ENCODE results near the gene UBE2G1. TPM values are rescaled to one million over a fixed set of nuclear protein-coding genes. Genes with fewer than 3 reads are reported as not detected.

The UBE2G1 gene
- polyA plus RNA-seq, 1 donor from 2014 or later = 65.8 TPM

DNA sequence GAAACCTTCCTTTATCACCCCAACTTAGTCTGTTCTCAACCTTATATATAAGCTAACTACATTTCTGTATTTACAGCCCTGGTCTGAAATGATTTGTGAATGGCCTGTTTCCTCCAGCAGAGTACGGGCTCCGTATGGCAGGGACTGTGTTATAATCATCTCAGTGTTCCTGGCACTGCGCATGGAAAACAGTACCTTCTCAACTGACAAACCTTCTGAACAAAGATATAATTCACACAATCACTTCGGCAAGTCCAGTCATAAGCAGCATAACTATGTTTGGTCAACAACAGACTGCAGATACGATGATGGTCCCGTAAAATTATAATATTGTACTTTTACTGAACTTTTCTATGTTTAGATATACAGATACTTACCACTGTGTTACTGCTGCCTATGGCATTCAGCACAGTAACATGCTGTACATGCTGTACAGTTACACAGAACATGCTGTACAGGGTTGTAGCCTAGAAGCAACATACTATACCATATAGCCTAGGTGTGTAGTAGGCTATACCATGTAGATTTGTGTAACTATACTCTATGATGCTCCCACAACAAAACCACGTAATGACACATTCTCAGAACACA is 132.7 kb downstream of the UBE2G1 start:
- Histone ChIP-seq H3K4me2 (ENCODE audit: low read length) (no peak overlapping the region), H3K27ac (ENCODE audit: low read length) (no peak overlapping the region), H4K20me1 (ENCODE audit: insufficient read depth) (no peaks in the 10 kb centered on the region), H3K27me3 (ENCODE audit: insufficient read depth, low read depth, low read length) (no peaks in the 10 kb centered on the region), H3K9me2 (ENCODE audit: insufficient read depth, low read length) (no peaks in the 10 kb centered on the region), H3K9ac (ENCODE audit: low read length) (no peak overlapping the region), H3K4me3 (ENCODE audit: low read length) (no peak overlapping the region), H3F3A (ENCODE audit: insufficient read depth, low read length, poor library complexity, severe bottlenecking) (no peaks in the 10 kb centered on the region), H3K79me2 (replicated peaks; ENCODE audit: insufficient read depth, low read length) (peaks cover 5% of the 10 kb centered on the region), H2AFZ (ENCODE audit: low read depth, low read length) (no peak overlapping the region), H3K36me3 (ENCODE audit: insufficient read depth, low read length) (peaks cover 12% of the 10 kb centered on the region), H3K9me3 (ENCODE audit: low read length) (no peaks in the 10 kb centered on the region)
- no peak for TF ChIP-seq EZH2 (IDR thresholded peaks at IDR 0.05; ENCODE audit: borderline replicate concordance, insufficient read depth, low read length, poor library complexity, severe bottlenecking)
- TF ChIP-seq, protein P1, sequence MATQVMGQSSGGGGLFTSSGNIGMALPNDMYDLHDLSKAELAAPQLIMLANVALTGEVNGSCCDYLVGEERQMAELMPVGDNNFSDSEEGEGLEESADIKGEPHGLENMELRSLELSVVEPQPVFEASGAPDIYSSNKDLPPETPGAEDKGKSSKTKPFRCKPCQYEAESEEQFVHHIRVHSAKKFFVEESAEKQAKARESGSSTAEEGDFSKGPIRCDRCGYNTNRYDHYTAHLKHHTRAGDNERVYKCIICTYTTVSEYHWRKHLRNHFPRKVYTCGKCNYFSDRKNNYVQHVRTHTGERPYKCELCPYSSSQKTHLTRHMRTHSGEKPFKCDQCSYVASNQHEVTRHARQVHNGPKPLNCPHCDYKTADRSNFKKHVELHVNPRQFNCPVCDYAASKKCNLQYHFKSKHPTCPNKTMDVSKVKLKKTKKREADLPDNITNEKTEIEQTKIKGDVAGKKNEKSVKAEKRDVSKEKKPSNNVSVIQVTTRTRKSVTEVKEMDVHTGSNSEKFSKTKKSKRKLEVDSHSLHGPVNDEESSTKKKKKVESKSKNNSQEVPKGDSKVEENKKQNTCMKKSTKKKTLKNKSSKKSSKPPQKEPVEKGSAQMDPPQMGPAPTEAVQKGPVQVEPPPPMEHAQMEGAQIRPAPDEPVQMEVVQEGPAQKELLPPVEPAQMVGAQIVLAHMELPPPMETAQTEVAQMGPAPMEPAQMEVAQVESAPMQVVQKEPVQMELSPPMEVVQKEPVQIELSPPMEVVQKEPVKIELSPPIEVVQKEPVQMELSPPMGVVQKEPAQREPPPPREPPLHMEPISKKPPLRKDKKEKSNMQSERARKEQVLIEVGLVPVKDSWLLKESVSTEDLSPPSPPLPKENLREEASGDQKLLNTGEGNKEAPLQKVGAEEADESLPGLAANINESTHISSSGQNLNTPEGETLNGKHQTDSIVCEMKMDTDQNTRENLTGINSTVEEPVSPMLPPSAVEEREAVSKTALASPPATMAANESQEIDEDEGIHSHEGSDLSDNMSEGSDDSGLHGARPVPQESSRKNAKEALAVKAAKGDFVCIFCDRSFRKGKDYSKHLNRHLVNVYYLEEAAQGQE (IDR thresholded peaks at IDR 0.05; ENCODE audit: borderline replicate concordance) = no peak
- TF ChIP-seq TAF1 (IDR thresholded peaks at IDR 0.05; ENCODE audit: low read depth) = no peak
- TF ChIP-seq RAD21 (conservative IDR thresholded peaks at IDR 0.05) = no peak
- no peak for TF ChIP-seq EP300 (conservative IDR thresholded peaks at IDR 0.05; ENCODE audit: poor library complexity, severe bottlenecking)
- TF ChIP-seq, protein P2, sequence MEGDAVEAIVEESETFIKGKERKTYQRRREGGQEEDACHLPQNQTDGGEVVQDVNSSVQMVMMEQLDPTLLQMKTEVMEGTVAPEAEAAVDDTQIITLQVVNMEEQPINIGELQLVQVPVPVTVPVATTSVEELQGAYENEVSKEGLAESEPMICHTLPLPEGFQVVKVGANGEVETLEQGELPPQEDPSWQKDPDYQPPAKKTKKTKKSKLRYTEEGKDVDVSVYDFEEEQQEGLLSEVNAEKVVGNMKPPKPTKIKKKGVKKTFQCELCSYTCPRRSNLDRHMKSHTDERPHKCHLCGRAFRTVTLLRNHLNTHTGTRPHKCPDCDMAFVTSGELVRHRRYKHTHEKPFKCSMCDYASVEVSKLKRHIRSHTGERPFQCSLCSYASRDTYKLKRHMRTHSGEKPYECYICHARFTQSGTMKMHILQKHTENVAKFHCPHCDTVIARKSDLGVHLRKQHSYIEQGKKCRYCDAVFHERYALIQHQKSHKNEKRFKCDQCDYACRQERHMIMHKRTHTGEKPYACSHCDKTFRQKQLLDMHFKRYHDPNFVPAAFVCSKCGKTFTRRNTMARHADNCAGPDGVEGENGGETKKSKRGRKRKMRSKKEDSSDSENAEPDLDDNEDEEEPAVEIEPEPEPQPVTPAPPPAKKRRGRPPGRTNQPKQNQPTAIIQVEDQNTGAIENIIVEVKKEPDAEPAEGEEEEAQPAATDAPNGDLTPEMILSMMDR (IDR thresholded peaks at IDR 0.05; ENCODE audit: poor library complexity, severe bottlenecking) = no peak
- TF ChIP-seq MXI1 (conservative IDR thresholded peaks at IDR 0.05; ENCODE audit: poor library complexity, severe bottlenecking) = no peak
- no peak for TF ChIP-seq SMC3 (conservative IDR thresholded peaks at IDR 0.05; ENCODE audit: poor library complexity)
- TF ChIP-seq POLR2AphosphoS5 (IDR thresholded peaks at IDR 0.05) = no peak

DNA sequence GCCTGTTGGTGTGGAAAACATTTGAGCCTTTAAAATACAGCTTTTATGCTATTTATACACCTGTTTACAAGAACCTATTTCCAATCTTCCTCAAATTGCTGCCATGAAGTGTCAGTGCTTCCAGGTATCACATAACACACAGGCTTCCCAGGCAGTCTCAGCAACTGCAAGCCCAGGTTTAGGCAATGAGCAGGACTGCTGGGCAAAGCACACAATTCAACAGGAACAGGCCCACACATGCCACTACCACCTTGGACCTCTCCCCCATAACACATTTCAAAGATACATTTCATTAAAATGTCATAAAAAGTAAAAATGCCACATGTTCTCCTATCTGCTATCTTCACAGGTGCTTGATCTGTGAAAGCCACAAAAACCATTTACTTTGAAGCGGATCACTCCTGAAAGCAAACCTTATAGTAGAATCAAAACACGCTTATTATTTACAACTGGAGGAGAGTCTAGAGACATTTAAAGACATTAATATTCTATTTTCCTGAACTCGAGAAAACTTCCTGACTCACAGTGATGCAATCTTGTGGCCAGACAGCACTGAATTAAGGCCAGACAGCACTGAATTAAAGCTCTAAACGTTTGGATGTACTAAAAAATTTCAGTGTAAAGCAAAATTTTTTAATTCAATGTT is 134.2 kb downstream of the UBE2G1 start:
- Histone ChIP-seq H3F3A (ENCODE audit: insufficient read depth, low read length, poor library complexity, severe bottlenecking) (no peaks in the 10 kb centered on the region), H3K36me3 (ENCODE audit: insufficient read depth, low read length) (peaks cover 12% of the 10 kb centered on the region), H3K9ac (ENCODE audit: low read length) (no peak overlapping the region), H2AFZ (ENCODE audit: low read depth, low read length) (no peak overlapping the region), H3K79me2 (replicated peaks; ENCODE audit: insufficient read depth, low read length) (peaks cover 5% of the 10 kb centered on the region), H3K27ac (ENCODE audit: low read length) (no peak overlapping the region), H3K4me3 (ENCODE audit: low read length) (no peak overlapping the region), H3K27me3 (ENCODE audit: insufficient read depth, low read depth, low read length) (no peaks in the 10 kb centered on the region), H4K20me1 (ENCODE audit: insufficient read depth) (no peaks in the 10 kb centered on the region), H3K9me2 (ENCODE audit: insufficient read depth, low read length) (no peaks in the 10 kb centered on the region), H3K9me3 (ENCODE audit: low read length) (no peaks in the 10 kb centered on the region), H3K4me2 (ENCODE audit: low read length) (no peak overlapping the region)
- TF ChIP-seq MXI1 (conservative IDR thresholded peaks at IDR 0.05; ENCODE audit: poor library complexity, severe bottlenecking) = no peak
- no peak for TF ChIP-seq POLR2AphosphoS5 (IDR thresholded peaks at IDR 0.05)
- no peak for TF ChIP-seq EZH2 (IDR thresholded peaks at IDR 0.05; ENCODE audit: borderline replicate concordance, insufficient read depth, low read length, poor library complexity, severe bottlenecking)
- TF ChIP-seq, protein P2 (IDR thresholded peaks at IDR 0.05; ENCODE audit: poor library complexity, severe bottlenecking) = no peak
- TF ChIP-seq RAD21 (conservative IDR thresholded peaks at IDR 0.05) = no peak
- TF ChIP-seq SMC3 (conservative IDR thresholded peaks at IDR 0.05; ENCODE audit: poor library complexity) = no peak
- TF ChIP-seq, protein P1 (IDR thresholded peaks at IDR 0.05; ENCODE audit: borderline replicate concordance) = no peak
- no peak for TF ChIP-seq TAF1 (IDR thresholded peaks at IDR 0.05; ENCODE audit: low read depth)
- TF ChIP-seq EP300 (conservative IDR thresholded peaks at IDR 0.05; ENCODE audit: poor library complexity, severe bottlenecking) = no peak

Data from neural cell (in vitro differentiated cells).